Measurements from ENCODE around the gene HHLA2.

- TF ChIP-seq, protein P1, sequence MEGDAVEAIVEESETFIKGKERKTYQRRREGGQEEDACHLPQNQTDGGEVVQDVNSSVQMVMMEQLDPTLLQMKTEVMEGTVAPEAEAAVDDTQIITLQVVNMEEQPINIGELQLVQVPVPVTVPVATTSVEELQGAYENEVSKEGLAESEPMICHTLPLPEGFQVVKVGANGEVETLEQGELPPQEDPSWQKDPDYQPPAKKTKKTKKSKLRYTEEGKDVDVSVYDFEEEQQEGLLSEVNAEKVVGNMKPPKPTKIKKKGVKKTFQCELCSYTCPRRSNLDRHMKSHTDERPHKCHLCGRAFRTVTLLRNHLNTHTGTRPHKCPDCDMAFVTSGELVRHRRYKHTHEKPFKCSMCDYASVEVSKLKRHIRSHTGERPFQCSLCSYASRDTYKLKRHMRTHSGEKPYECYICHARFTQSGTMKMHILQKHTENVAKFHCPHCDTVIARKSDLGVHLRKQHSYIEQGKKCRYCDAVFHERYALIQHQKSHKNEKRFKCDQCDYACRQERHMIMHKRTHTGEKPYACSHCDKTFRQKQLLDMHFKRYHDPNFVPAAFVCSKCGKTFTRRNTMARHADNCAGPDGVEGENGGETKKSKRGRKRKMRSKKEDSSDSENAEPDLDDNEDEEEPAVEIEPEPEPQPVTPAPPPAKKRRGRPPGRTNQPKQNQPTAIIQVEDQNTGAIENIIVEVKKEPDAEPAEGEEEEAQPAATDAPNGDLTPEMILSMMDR (conservative IDR thresholded peaks at IDR 0.05; ENCODE audit: low read depth, low read length) = no peak
- TF ChIP-seq EZH2 (IDR thresholded peaks at IDR 0.05; ENCODE audit: low read length, unreplicated experiment) = no peak
- TF ChIP-seq EZH2phosphoT487 (IDR thresholded peaks at IDR 0.05; ENCODE audit: borderline replicate concordance, low read length) = no peak
Measured at GRCh38 chr3:108387063-108387462, 90.7 kb downstream of the HHLA2 start.

All from PC-3 (cell line).